RWPE2 (cell line): ENCODE data around the gene MACROD2.

Experiments
- ATAC-seq: fragments of 200-7000 bp; cut with Tn5 transposase; 3 replicates; pipeline ENCODE4 v1.9.1; 2021; ENCODE audit warnings: low read depth
- DNase-seq: peaks from one replicate; pipeline ENCODE4 v3.0.0-alpha.2; 2020; ENCODE audit warnings: low spot score
- H3K27ac ChIP-seq: fragments of 450-650 bp; 2 replicates; pipeline ENCODE4 v1.5.1; 2017; ENCODE audit warnings: mild to moderate bottlenecking; ENCODE audit not compliant: poor library complexity, severe bottlenecking
- H3K27me3 ChIP-seq: fragments of 250-450 bp; sonication (Bioruptor Pico); 2 replicates; pipeline ENCODE4 v1.5.1; 2021; ENCODE audit warnings: mild to moderate bottlenecking, moderate library complexity; ENCODE audit not compliant: insufficient read depth, poor library complexity, severe bottlenecking
- H3K36me3 ChIP-seq: fragments of 250-450 bp; sonication (Bioruptor Pico); 2 replicates; pipeline ENCODE4 v1.5.1; 2020; ENCODE audit warnings: low read depth, mild to moderate bottlenecking, moderate library complexity
- H3K4me1 ChIP-seq: fragments of 250-450 bp; sonication (Bioruptor Pico); 2 replicates; pipeline ENCODE4 v1.5.1; 2021; ENCODE audit warnings: mild to moderate bottlenecking, moderate library complexity; ENCODE audit not compliant: insufficient read depth, poor library complexity, severe bottlenecking
- H3K4me3 ChIP-seq: fragments of 250-450 bp; sonication (Bioruptor Pico); 2 replicates; pipeline ENCODE4 v1.5.1; 2021; ENCODE audit warnings: mild to moderate bottlenecking, moderate library complexity; ENCODE audit not compliant: severe bottlenecking
- H3K9me3 ChIP-seq: fragments of 250-450 bp; sonication (Bioruptor Pico); 2 replicates; pipeline ENCODE4 v1.5.1; 2021; ENCODE audit warnings: mild to moderate bottlenecking, moderate library complexity; ENCODE audit not compliant: severe bottlenecking
- TF ChIP-seq, protein P1 (sequence below): fragments of 450-650 bp; IDR thresholded peaks from one replicate; pipeline ENCODE4 v1.5.1; 2017; ENCODE audit warnings: mild to moderate bottlenecking, moderate library complexity; ENCODE audit not compliant: poor library complexity, severe bottlenecking

MACROD2 gene

DNA sequence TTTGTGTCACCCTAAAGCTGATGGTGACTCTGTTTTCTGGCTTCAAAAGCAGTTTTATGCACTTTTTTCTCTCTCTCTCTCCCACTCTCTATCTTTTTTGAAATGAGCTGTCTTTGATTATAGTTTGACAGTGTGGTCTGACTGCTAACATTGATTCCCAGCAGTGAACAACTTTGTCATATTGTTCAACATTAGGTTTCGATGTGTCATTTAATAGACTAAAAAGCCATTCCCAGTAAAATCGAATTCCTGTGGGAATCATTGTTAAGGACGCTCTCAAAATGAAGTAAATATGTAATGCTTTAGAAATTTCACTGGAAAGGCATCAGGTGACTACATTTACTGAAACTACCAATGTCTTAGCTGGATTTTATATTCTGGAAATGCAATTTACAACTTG, 412.0 kb downstream of the MACROD2 start:
- H3K36me3 ChIP-seq: no peaks in the 10 kb centered on the region
- peaks cover 17% of the 10 kb centered on the region for H3K4me1 ChIP-seq
- no peak for DNase-seq
- H3K9me3 ChIP-seq: no peaks in the 10 kb centered on the region
- no peak overlapping the region for H3K4me3 ChIP-seq
- TF ChIP-seq, protein P1, sequence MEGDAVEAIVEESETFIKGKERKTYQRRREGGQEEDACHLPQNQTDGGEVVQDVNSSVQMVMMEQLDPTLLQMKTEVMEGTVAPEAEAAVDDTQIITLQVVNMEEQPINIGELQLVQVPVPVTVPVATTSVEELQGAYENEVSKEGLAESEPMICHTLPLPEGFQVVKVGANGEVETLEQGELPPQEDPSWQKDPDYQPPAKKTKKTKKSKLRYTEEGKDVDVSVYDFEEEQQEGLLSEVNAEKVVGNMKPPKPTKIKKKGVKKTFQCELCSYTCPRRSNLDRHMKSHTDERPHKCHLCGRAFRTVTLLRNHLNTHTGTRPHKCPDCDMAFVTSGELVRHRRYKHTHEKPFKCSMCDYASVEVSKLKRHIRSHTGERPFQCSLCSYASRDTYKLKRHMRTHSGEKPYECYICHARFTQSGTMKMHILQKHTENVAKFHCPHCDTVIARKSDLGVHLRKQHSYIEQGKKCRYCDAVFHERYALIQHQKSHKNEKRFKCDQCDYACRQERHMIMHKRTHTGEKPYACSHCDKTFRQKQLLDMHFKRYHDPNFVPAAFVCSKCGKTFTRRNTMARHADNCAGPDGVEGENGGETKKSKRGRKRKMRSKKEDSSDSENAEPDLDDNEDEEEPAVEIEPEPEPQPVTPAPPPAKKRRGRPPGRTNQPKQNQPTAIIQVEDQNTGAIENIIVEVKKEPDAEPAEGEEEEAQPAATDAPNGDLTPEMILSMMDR: no peak
- H3K27ac ChIP-seq: peak overlapping the region; percentile 55
- no peaks in the 10 kb centered on the region for H3K27me3 ChIP-seq
- no peak for ATAC-seq

DNA sequence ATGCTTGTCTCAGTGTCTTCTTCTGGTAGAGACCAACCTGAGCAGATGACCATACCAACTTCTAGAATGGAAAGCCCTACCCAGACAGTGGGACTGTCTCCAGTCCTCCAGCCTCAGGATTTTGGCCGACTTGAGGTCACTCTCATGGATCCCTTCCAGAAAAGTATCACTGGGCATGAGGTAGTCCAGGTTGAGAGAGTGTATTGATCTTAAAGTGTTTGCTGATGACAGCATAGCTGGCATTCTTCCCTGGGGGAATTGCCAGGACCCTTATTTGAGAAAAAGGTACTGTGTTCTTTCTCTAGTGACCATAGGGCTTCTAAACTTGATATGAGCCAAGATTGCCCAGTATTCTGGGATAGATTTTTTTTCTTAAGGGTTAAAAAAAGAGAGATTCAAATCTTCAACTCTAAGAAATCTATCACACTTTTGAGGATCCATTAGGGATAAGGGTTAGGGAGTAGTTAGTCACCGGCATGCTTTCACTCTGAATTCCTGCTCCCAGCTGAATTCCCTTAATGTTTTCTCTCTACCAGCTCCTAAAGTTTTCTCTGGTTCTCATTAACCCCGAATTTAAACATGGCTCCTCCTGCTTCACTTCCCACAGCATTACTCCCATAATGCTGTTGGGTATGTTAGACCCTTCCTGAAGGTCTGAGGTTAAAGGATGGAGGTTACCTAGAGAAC, 415.7 kb downstream of the MACROD2 start:
- no peak for ATAC-seq
- Histone ChIP-seq H3K36me3 (no peaks in the 10 kb centered on the region), H3K9me3 (no peaks in the 10 kb centered on the region), H3K4me3 (no peak overlapping the region), H3K27ac (no peak overlapping the region), H3K27me3 (no peaks in the 10 kb centered on the region), H3K4me1 (peaks cover 13% of the 10 kb centered on the region)
- TF ChIP-seq, protein P1: no peak
- no peak for DNase-seq

DNA sequence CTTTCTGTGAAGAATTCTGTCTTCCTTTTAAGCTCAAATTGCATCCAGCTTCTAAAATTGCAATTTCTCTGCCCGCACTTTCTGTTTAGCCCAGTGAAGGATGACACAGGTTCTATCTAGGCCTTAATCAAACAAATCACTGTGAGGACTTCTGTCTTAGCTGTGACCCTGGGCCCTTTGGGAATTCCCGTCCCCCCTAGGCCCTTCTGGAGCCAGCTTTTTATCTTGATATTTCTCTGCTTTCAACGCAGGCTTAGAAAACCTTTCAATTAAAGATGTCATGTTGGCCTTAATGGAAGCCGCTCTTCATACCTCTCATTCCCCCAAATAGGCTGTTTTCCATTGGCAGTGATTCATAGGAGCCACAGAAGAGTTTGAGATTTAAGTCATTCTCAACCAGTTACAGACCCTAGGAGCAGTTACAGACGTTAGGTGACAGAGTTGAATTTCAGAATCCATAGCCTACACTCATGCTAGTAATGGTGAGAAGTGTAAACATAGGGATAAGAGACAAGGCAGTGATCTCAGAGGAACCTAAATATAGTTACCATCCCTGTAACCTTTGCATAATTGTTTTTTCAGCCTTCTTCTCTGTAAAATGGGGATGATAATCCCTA, 416.9 kb downstream of the MACROD2 start:
- ATAC-seq (no peak), DNase-seq (no peak)
- H3K27ac ChIP-seq: no peak overlapping the region
- no peak overlapping the region for H3K4me3 ChIP-seq
- no peaks in the 10 kb centered on the region for H3K36me3 ChIP-seq
- H3K4me1 ChIP-seq: peaks cover 2% of the 10 kb centered on the region
- no peaks in the 10 kb centered on the region for H3K27me3 ChIP-seq
- TF ChIP-seq, protein P1: no peak
- H3K9me3 ChIP-seq: no peaks in the 10 kb centered on the region

DNA sequence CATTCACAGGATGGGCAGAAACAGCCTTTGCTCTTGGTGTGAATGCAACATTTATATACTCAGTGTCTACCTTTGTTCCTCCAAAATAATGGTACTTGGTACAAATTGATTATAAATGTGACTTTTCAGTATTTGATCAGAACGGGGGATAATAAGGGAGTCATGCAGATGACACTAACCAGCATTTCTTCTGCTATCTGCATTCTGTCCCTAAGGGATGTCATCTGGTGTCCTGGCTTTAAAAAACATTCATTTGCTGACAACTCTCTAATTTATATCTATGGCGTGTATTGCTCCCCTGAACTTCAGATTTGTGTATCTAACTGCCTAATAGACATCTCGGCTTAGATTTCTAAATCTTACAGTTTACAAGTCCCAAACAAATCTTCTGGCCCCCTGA, 418.5 kb downstream of the MACROD2 start:
- Histone ChIP-seq H3K27me3 (no peaks in the 10 kb centered on the region), H3K4me1 (no peaks in the 10 kb centered on the region), H3K27ac (no peak overlapping the region), H3K9me3 (no peaks in the 10 kb centered on the region), H3K4me3 (no peak overlapping the region), H3K36me3 (no peaks in the 10 kb centered on the region)
- ATAC-seq (no peak), DNase-seq (no peak)
- TF ChIP-seq, protein P1: no peak

DNA sequence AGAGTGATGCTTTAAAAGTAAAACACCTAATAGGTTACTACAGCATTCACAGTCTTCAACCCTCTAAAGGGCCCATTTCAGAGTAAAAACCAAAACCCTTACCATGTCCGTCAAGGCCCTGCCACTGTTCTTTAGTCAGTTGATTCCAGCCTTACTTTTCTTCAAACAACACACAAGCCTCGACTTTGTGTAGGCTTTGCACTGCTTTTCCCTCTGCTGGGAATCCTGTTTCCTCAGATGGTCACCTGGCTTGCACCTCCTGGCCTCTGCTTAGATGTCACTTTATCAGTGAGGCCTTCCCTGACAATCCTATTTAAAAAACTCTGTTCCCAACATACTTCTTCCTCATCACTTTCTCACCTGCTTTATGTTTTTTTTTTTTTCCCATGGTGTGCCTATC, 419.2 kb downstream of the MACROD2 start:
- no peak for ATAC-seq
- H3K4me1 ChIP-seq: no peaks in the 10 kb centered on the region
- H3K9me3 ChIP-seq: no peaks in the 10 kb centered on the region
- H3K4me3 ChIP-seq: no peak overlapping the region
- H3K36me3 ChIP-seq: no peaks in the 10 kb centered on the region
- DNase-seq: no peak
- H3K27ac ChIP-seq: no peak overlapping the region
- TF ChIP-seq, protein P1: no peak
- no peaks in the 10 kb centered on the region for H3K27me3 ChIP-seq
